AG09319 (cell line): ENCODE data around the gene MSI2.

Experiments used
- DNase-seq: peaks from one replicate; pipeline ENCODE4 v3.0.0-alpha.2; 2010; ENCODE audit warnings: low read depth; ENCODE audit errors: extremely low read depth
- TF ChIP-seq, protein P1 (sequence below): IDR thresholded peaks from 2 replicates; pipeline ENCODE4 v1.5.1; 2011; ENCODE audit warnings: low read depth, mild to moderate bottlenecking, inconsistent platforms, low read length, moderate library complexity

The MSI2 gene

DNA sequence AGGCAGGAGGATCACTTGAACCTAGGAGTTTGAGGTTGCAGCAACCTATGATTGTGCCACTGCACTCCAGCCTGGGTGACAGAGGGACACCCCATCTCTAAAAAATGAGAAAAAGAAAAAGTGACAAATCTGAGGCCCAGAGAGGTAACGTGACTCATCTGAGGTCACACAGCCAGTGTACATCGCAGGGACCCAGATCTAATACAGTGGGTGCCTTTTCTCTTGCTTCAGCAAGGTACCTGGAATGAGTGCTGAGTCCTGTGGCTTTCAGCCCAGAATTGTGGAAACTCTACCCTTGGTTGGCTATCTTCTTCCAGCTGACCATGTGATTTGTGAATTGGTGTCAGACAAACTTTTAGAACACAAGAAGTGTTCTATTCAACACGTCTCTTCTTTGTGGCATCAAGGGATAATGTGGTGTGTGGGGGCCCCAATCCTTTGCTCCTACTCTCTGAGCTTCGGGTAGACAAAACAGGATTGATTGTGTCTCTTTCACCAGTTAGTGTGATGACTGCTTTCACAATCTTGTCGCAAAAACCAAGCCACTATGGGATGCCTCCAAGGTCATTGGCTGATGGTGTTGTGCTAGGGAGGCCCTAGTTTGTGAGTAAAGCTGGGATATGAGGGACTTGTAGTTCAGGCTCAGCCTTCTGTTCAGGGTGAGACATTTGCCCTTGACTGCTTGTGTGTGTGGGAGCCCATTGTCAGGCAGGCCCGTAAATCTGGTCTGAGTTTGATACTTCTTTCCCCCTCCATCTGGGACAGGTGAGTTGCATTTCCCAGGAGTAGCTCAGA, 71.0 kb downstream of the MSI2 start:
- DNase-seq, result no peak
- TF ChIP-seq, protein P1, sequence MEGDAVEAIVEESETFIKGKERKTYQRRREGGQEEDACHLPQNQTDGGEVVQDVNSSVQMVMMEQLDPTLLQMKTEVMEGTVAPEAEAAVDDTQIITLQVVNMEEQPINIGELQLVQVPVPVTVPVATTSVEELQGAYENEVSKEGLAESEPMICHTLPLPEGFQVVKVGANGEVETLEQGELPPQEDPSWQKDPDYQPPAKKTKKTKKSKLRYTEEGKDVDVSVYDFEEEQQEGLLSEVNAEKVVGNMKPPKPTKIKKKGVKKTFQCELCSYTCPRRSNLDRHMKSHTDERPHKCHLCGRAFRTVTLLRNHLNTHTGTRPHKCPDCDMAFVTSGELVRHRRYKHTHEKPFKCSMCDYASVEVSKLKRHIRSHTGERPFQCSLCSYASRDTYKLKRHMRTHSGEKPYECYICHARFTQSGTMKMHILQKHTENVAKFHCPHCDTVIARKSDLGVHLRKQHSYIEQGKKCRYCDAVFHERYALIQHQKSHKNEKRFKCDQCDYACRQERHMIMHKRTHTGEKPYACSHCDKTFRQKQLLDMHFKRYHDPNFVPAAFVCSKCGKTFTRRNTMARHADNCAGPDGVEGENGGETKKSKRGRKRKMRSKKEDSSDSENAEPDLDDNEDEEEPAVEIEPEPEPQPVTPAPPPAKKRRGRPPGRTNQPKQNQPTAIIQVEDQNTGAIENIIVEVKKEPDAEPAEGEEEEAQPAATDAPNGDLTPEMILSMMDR, result no peak

DNA sequence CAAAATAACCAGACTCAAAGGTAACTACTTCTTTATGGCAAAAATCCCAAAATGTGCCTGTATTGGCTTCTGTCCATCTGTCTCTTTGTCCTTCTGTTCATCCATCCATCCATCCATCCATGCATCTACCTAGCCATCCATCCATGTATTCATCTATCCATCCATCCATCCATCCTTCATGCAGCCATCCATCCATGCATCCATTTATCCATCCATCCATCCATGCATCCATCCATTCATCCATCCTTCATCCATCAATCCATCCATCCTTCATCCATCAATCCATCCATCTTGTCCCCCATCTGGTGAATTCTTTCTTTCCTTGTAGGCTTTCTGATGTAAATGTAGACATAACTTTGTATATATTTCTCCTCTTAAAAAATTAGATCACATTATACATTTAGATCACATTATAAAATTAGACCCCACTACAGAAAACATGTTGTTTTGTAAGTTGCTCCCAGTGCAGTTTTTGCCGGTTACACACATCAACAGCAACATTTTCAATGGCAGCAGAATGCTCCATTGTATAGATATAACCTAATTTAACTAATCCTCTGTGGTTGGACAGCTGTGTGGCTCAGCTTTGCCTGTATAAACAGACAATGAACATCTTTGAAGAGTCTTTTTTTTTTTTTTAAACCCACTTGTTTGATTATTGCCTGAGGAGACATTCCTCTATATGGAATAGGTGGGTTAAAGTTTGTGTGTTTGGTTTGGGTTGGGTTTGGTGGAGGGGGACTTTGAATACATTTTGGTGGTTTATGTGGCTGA, 72.0 kb downstream of the MSI2 start:
- no peak for DNase-seq
- TF ChIP-seq, protein P1, result no peak

DNA sequence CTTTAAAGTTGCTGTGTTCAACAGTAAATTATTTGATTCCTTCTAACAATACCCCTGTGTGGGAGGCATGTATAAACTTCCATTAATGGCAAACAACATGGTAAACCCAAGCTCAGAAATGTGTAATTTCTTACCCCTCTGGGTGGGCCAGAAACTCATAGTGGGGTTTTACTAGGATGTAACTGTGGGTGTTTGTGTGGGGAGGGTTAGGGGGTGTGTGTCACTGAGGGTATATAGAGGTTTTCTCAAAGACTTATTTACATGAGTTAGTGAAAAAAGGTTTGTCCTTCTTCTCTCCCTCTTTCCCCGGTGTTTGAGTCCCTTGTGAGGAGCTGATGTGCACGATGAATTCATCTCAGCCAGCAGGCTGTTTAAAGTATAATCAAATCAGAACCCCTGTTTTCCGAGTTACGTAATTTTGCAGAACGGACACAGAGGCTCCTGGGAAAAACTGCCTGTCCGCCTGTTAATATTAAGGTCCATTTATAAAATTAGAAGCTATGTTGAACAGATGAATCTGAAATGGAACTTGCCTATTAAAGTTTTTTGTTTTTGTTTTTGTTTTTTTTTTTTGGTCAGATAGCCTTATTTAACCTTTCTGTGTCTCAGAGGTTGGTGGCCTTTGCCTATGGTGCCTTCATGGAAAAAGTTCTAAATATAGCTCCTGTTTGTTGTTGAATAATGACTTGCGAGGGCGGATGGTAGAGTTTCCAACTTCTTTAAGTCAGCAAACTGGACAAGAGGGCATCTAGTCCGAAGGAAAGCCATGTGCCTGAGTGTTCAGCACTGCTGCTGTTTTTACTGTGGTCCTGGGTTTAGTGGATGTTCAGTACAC, 73.3 kb downstream of the MSI2 start:
- TF ChIP-seq, protein P1, result no peak
- no peak for DNase-seq

DNA sequence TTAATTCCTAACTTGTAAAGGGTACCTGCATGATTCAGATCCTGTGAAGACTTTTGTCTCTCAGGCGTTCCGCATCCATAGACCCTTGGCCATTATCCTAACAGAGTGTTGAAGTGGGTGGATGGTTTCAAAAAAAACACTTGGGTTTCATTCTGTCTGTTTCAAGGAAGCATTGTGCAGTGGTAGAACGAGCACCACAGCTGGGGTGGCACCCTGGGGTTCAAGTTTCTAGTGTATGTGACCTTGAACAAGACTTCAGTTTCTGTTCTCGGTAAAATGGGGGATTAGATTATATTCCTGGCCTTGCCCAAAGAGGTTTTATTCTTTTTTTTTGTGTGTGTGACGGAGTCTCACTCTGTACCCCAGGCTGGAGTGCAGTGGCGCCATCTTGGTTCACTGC, 74.3 kb downstream of the MSI2 start:
- TF ChIP-seq, protein P1, result no peak

DNA sequence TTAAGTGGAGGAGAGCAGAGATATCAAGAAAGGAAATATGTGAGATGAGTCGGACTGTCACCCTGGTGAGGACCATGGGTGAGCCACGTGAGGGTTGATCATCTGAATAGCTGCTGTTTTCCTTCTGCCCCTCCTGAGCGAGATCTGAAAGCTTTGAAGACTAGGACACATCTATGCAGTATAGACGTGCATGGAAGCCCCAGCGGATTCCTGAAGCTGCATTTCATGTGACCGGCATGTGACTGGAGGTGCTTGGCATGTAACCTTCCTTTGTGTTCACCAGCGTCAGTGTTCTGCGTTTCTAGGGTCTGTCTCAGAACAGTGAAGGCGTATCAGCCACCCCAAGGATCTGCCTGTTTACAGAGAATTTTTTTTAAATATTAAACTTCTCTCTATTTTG, 75.1 kb downstream of the MSI2 start:
- TF ChIP-seq, protein P1, result no peak
- DNase-seq, result no peak

More for the DNA sequence above, 74.3 kb downstream of the MSI2 start:
- no peak for DNase-seq

DNA sequence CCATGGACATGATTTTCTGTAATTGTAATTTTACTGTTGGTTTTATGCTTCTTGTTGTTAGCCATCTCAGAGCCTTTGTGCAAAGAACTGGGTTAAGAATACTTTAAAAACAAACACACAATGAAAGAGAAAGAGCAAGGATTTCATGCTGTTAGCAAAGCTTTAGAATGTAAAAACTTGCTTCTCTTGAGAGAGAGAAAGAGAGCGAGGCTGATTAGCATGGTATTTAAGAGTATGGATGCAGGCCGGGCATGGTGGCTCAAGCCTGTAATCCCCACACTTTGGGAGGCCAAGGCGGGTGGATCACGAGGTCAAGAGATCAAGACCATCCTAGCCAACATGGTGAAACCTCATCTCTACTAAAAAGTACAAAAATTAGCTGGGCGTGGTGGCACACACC, 76.2 kb downstream of the MSI2 start:
- no peak for DNase-seq
- TF ChIP-seq, protein P1, result no peak
